ENCODE results near the gene CTNNA2. TPM values are rescaled to one million over a fixed set of nuclear protein-coding genes. Genes with fewer than 3 reads are reported as not detected.

Gene CTNNA2
- total and polyA plus RNA-seq, 11 donors: 0.20 to 0.81 TPM; not detected in 9

DNA sequence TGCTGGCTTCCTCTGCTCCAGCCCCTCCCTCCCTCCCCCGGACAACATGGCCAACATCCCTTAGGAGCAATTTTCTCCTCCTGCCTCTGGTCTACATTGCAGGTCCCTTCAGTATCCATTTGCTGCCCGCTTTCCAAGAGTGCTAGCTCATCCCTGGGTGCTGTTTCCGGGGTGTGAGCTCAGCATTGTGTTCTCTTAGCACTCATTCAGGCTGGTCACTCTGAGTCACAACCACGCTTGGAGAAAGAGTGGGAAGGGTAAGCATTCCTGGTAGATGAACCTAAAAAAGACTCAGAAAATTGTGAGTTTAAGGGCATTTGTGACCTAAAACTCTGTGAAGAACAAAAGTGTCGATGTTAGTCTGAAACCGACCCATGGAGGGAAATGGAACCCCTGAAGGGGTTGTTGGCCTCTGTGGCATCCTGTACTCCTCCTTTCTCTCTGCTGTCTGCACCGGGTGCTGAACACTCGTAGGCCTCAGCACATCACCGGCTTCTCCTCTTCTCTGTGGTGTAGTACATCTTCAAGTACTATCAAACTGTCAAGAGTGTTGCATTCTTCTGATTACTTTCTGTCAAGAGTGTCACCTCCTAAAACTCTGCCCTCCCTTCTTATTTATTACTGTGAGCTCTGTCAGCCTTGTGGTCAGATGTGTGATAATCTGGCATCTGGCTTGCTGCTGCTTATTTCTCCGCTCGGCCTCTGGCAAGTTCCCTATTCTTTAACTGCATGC, 73.0 kb downstream of the CTNNA2 start:
- no peak overlapping the region for H3K27ac ChIP-seq
- peaks cover 0 to 6% (median 0%) of the 10 kb centered on the region in 12 donors for H3K9me3 ChIP-seq
- no peaks in the 10 kb centered on the region for H3K4me1 ChIP-seq
- intact Hi-C loops (cut with DNase I): no loop called here
- H3K4me3 ChIP-seq: no peak overlapping the region
- DNase-seq (no peak), ATAC-seq (no peak)
- no peaks in the 10 kb centered on the region for H3K36me3 ChIP-seq
- WGBS, 4 donors: 44 to 52% (median 46%) methylated on average over 11 of the region's 11 CpGs
- no peak for TF ChIP-seq POLR2A (IDR thresholded peaks at IDR 0.05)
- TF ChIP-seq, protein P1, sequence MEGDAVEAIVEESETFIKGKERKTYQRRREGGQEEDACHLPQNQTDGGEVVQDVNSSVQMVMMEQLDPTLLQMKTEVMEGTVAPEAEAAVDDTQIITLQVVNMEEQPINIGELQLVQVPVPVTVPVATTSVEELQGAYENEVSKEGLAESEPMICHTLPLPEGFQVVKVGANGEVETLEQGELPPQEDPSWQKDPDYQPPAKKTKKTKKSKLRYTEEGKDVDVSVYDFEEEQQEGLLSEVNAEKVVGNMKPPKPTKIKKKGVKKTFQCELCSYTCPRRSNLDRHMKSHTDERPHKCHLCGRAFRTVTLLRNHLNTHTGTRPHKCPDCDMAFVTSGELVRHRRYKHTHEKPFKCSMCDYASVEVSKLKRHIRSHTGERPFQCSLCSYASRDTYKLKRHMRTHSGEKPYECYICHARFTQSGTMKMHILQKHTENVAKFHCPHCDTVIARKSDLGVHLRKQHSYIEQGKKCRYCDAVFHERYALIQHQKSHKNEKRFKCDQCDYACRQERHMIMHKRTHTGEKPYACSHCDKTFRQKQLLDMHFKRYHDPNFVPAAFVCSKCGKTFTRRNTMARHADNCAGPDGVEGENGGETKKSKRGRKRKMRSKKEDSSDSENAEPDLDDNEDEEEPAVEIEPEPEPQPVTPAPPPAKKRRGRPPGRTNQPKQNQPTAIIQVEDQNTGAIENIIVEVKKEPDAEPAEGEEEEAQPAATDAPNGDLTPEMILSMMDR (IDR thresholded peaks at IDR 0.05): no peak
- no peaks in the 10 kb centered on the region for H3K27me3 ChIP-seq

GRCh38 chr2:79591281-79591680, 78.4 kb downstream of the CTNNA2 start:
- ATAC-seq (no peak), DNase-seq (no peak)
- no peak overlapping the region for H3K4me3 ChIP-seq
- WGBS, 4 donors: 56 to 74% (median 61%) methylated on average over 1 of the region's 1 CpG
- no peak overlapping the region for H3K27ac ChIP-seq
- H3K9me3 ChIP-seq: peaks cover 0 to 6% (median 0%) of the 10 kb centered on the region in 12 donors
- intact Hi-C loops (cut with DNase I): no loop called here
- TF ChIP-seq, protein P1 (IDR thresholded peaks at IDR 0.05): no peak
- TF ChIP-seq POLR2A (IDR thresholded peaks at IDR 0.05): no peak
- no peaks in the 10 kb centered on the region for H3K36me3 ChIP-seq
- H3K4me1 ChIP-seq: no peaks in the 10 kb centered on the region
- no peaks in the 10 kb centered on the region for H3K27me3 ChIP-seq

GRCh38 chr2:79593237-79593867, 80.5 kb downstream of the CTNNA2 start:
- intact Hi-C loops (cut with DNase I): no loop called here
- Histone ChIP-seq H3K27ac (no peak overlapping the region), H3K27me3 (no peaks in the 10 kb centered on the region), H3K4me1 (no peaks in the 10 kb centered on the region), H3K36me3 (no peaks in the 10 kb centered on the region), H3K9me3 (peaks cover 0 to 7% (median 0%) of the 10 kb centered on the region in 12 donors), H3K4me3 (no peak overlapping the region)
- no peak for DNase-seq
- no peak for TF ChIP-seq POLR2A (IDR thresholded peaks at IDR 0.05)
- TF ChIP-seq, protein P1 (IDR thresholded peaks at IDR 0.05): no peak
- WGBS, 4 donors: 76 to 81% (median 77%) methylated on average over 4 of the region's 4 CpGs
- ATAC-seq: no peak

DNA sequence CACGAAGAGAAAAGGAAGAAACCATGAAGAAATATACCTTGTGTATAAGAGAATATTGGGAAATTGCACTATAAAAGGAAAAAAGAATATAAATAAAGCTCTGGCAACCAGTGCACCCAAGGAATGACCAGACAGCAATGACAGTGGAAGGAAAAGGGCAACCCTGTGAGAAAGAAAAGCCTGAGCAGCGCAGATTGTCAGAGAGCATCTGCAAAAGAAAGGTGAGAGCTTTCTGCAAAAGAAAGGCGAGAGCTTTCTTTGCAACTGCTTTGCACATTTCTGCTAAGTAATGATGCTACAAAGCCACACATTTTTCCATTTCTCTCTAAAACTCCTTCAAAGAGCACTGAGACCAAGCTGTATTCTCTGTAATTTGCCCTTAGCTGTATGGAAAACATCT, 83.6 kb downstream of the CTNNA2 start:
- no peak for TF ChIP-seq POLR2A (IDR thresholded peaks at IDR 0.05)
- TF ChIP-seq, protein P1 (IDR thresholded peaks at IDR 0.05): no peak
- no peaks in the 10 kb centered on the region for H3K27me3 ChIP-seq
- peaks cover 0 to 7% (median 0%) of the 10 kb centered on the region in 12 donors for H3K9me3 ChIP-seq
- 53 to 60% (median 55%) methylated on average over 3 of the region's 3 CpGs for WGBS, 4 donors
- ATAC-seq (no peak), DNase-seq (no peak)
- no peak overlapping the region for H3K27ac ChIP-seq
- intact Hi-C loops (cut with DNase I): no loop called here
- no peak overlapping the region for H3K4me3 ChIP-seq
- H3K36me3 ChIP-seq: no peaks in the 10 kb centered on the region
- H3K4me1 ChIP-seq: no peaks in the 10 kb centered on the region
